Measurements from ENCODE around the gene FEM1B.

- no peak for TF ChIP-seq CTCF (IDR thresholded peaks at IDR 0.05)
- no peak for TF ChIP-seq POLR2AphosphoS5 (IDR thresholded peaks at IDR 0.05)
- no peak for TF ChIP-seq POLR2A (IDR thresholded peaks at IDR 0.05)
Measured at GRCh38 chr15:68258692-68259091, 18.9 kb upstream of the FEM1B start.

Data from prostate gland (tissue), 2 donors.